Hepatocyte (in vitro differentiated cells): ENCODE data around the gene CAPN11. TPM values are rescaled to one million over a fixed set of nuclear protein-coding genes. Genes with fewer than 3 reads are reported as not detected.

Source experiments
- DNase-seq: peaks from one replicate; pipeline ENCODE4 v3.0.0-alpha.2; 2016; ENCODE audit warnings: low spot score
- H2AFZ ChIP-seq: fragments of 200-600 bp; sonication (generic); 2 replicates; pipeline ENCODE4 v1.6.0; 2016; ENCODE audit warnings: antibody characterized with exemption, mild to moderate bottlenecking
- H3K27ac ChIP-seq: fragments of 200-600 bp; sonication (generic); 2 replicates; pipeline ENCODE4 v1.5.1; 2016; ENCODE audit warnings: mild to moderate bottlenecking
- H3K27me3 ChIP-seq: fragments of 200-600 bp; sonication (generic); 2 replicates; pipeline ENCODE4 v1.6.1; 2016
- H3K36me3 ChIP-seq: fragments of 200-600 bp; sonication (generic); replicated peaks from 2 replicates; pipeline ENCODE4 v1.5.1; 2016; ENCODE audit warnings: low read depth; ENCODE audit not compliant: insufficient read depth
- H3K4me1 ChIP-seq: fragments of 200-600 bp; sonication (generic); 2 replicates; pipeline ENCODE4 v1.5.1; 2016; ENCODE audit warnings: mild to moderate bottlenecking, moderate library complexity; ENCODE audit not compliant: insufficient read depth
- H3K4me2 ChIP-seq: fragments of 200-600 bp; sonication (generic); 2 replicates; pipeline ENCODE4 v1.6.0; 2016
- H3K4me3 ChIP-seq: fragments of 200-600 bp; sonication (generic); 2 replicates; pipeline ENCODE4 v1.5.1; 2016; ENCODE audit warnings: mild to moderate bottlenecking
- H3K79me2 ChIP-seq: fragments of 200-600 bp; sonication (generic); 2 replicates; pipeline ENCODE4 v1.6.0; 2017; ENCODE audit warnings: mild to moderate bottlenecking
- H3K9me2 ChIP-seq: fragments of 200-600 bp; sonication (generic); replicated peaks from 2 replicates; pipeline ENCODE4 v1.6.0; 2017; ENCODE audit warnings: mild to moderate bottlenecking; ENCODE audit not compliant: insufficient read depth
- H3K9me3 ChIP-seq: fragments of 200-600 bp; sonication (generic); 2 replicates; pipeline ENCODE4 v1.5.1; 2016; ENCODE audit warnings: low read depth, mild to moderate bottlenecking
- H4K20me1 ChIP-seq: fragments of 200-600 bp; sonication (generic); 2 replicates; pipeline ENCODE4 v1.6.0; 2016; ENCODE audit warnings: mild to moderate bottlenecking; ENCODE audit not compliant: insufficient read depth, poor library complexity, severe bottlenecking
- CTCF ChIP-seq: fragments of 200-600 bp; sonication (generic); IDR thresholded peaks from 2 replicates; pipeline ENCODE4 v1.5.1; 2016; ENCODE audit warnings: antibody characterized with exemption, mild to moderate bottlenecking; ENCODE audit not compliant: poor library complexity
- EZH2 ChIP-seq: fragments of 200-600 bp; sonication (generic); IDR thresholded peaks from 2 replicates; pipeline ENCODE4 v1.6.1; 2016; ENCODE audit warnings: antibody characterized with exemption, mild to moderate bottlenecking, borderline replicate concordance
- EZH2phosphoT487 ChIP-seq: fragments of 200-600 bp; sonication (generic); IDR thresholded peaks from one replicate; pipeline ENCODE4 v1.6.1; 2018; ENCODE audit warnings: antibody characterized with exemption, mild to moderate bottlenecking, low read depth, moderate library complexity; ENCODE audit not compliant: unreplicated experiment, severe bottlenecking
- WGBS: methylation state at CpG from one replicate; pipeline ENCODE4 v1.1.6; 2016; ENCODE audit warnings: low lambda C conversion rate; ENCODE audit errors: missing lambda C conversion rate; 5-methylcytosine and 5-hydroxymethylcytosine counted together
- polyA plus RNA-seq: library from polyadenylated mRNA; unstranded; fragments of >200 nt; fragmentation: Nextera tagmentation; extraction: Ambion mirVana; gene quantifications from 2 replicates; pipeline ENCODE4 v1.2.1, GENCODE V29; 2016
- total RNA-seq: library from RNA; depleted of rRNA; stranded (reverse); fragments of >200 nt; gene quantifications from 2 replicates; pipeline ENCODE4 v1.2.3, GENCODE V29; 2014

The CAPN11 gene
- total and polyA plus RNA-seq, 2 experiments from 2014 or later = 0.13 to 0.23 TPM

DNA sequence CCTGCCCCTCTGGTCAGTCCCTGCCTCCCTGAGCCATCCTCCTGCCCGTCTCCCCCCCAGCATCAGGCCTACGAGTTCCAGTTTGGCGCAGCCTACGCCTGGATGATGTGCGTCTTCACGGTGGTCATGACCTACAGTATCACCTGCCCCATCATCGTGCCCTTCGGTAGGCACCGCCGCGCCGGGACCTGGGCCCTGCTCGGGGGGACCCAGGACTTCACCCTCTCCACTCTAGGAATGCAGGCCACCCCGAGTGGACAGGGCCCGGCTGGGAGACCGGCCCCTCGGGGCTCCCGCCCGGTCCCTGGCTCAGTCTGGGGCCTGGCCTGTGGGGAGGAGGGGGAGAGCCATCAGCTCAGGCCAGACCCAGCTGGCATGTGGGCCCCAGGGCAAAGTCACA, 6.1 kb upstream of the CAPN11 start:
- Histone ChIP-seq H3K4me2 (no peak overlapping the region), H3K4me3 (no peak overlapping the region), H3K27me3 (no peaks in the 10 kb centered on the region), H2AFZ (no peak overlapping the region), H3K9me2 (no peaks in the 10 kb centered on the region), H3K4me1 (peaks cover 18% of the 10 kb centered on the region), H4K20me1 (no peaks in the 10 kb centered on the region), H3K9me3 (no peaks in the 10 kb centered on the region), H3K79me2 (no peaks in the 10 kb centered on the region), H3K36me3 (no peaks in the 10 kb centered on the region), H3K27ac (no peak overlapping the region)
- TF ChIP-seq CTCF = no peak
- TF ChIP-seq EZH2phosphoT487 = no peak
- TF ChIP-seq EZH2 = no peak
- 95% methylated on average over 19 of the region's 19 CpGs for WGBS
- no peak for DNase-seq

GRCh38 chr6:44154067-44154466, 4.6 kb upstream of the CAPN11 start:
- H3K4me2 ChIP-seq = no peak overlapping the region
- peaks cover 18% of the 10 kb centered on the region for H3K4me1 ChIP-seq
- no peaks in the 10 kb centered on the region for H3K36me3 ChIP-seq
- no peak overlapping the region for H3K4me3 ChIP-seq
- no peak overlapping the region for H3K27ac ChIP-seq
- no peaks in the 10 kb centered on the region for H3K9me2 ChIP-seq
- no peak for DNase-seq
- WGBS = 94% methylated on average over 12 of the region's 12 CpGs
- TF ChIP-seq EZH2 (no peak), EZH2phosphoT487 (no peak), CTCF (no peak)
- no peaks in the 10 kb centered on the region for H3K27me3 ChIP-seq
- no peaks in the 10 kb centered on the region for H3K79me2 ChIP-seq
- no peaks in the 10 kb centered on the region for H3K9me3 ChIP-seq
- H2AFZ ChIP-seq = no peak overlapping the region
- H4K20me1 ChIP-seq = no peaks in the 10 kb centered on the region

- peak overlapping the region; percentile 65 for H3K27ac ChIP-seq
- no peaks in the 10 kb centered on the region for H3K9me3 ChIP-seq
- 45% methylated on average over 9 of the region's 9 CpGs for WGBS
- no peaks in the 10 kb centered on the region for H4K20me1 ChIP-seq
- no peak overlapping the region for H3K4me2 ChIP-seq
- H3K4me3 ChIP-seq = no peak overlapping the region
- no peaks in the 10 kb centered on the region for H3K79me2 ChIP-seq
- TF ChIP-seq EZH2phosphoT487 (no peak), EZH2 (no peak), CTCF (no peak)
- no peaks in the 10 kb centered on the region for H3K27me3 ChIP-seq
- peak; percentile 67 for DNase-seq
- peaks cover 18% of the 10 kb centered on the region for H3K4me1 ChIP-seq
- no peaks in the 10 kb centered on the region for H3K36me3 ChIP-seq
- H2AFZ ChIP-seq = no peak overlapping the region
- no peaks in the 10 kb centered on the region for H3K9me2 ChIP-seq
Observed at GRCh38 chr6:44156494-44157151, 2.0 kb upstream of the CAPN11 start.

GRCh38 chr6:44157152-44157521, 1.5 kb upstream of the CAPN11 start:
- Histone ChIP-seq H3K36me3 (no peaks in the 10 kb centered on the region), H3K27me3 (no peaks in the 10 kb centered on the region), H3K4me1 (peaks cover 18% of the 10 kb centered on the region), H3K9me2 (no peaks in the 10 kb centered on the region), H4K20me1 (no peaks in the 10 kb centered on the region), H3K4me3 (no peak overlapping the region), H3K79me2 (no peaks in the 10 kb centered on the region), H3K9me3 (no peaks in the 10 kb centered on the region), H3K27ac (peak overlapping the region; percentile 65), H3K4me2 (no peak overlapping the region), H2AFZ (no peak overlapping the region)
- 77% methylated on average over 11 of the region's 11 CpGs for WGBS
- TF ChIP-seq EZH2phosphoT487 = no peak
- TF ChIP-seq EZH2 = no peak
- no peak for TF ChIP-seq CTCF
- DNase-seq = no peak
